Activated CD4-positive, alpha-beta T cell treated with anti-CD3 and anti-CD28 coated beads for 36 hours (primary cell): Measurements from ENCODE around the gene MRPS25. TPM values are rescaled to one million over a fixed set of nuclear protein-coding genes. Genes with fewer than 3 reads are reported as not detected.

Experiments used
- total RNA-seq, 2 experiments: library from RNA; stranded (reverse); gene quantifications; one replicate each; pipeline ENCODE4 v1.2.3, GENCODE V29; 2021

The MRPS25 gene
- total RNA-seq, 2 experiments from 2014 or later, result 52.3 to 67.0 TPM

Other genes with a start within 250 kb of the MRPS25 start
- gene FGD5, start 246.4 kb downstream of the MRPS25 start, total RNA-seq, result under 1 TPM in 1 of 2 experiments, not detected in 1; 0.09 TPM
- gene NR2C2, start 117.7 kb downstream of the MRPS25 start, total RNA-seq, result 10 to 100 TPM; 46.8 to 52.8 TPM
- 10 to 100 TPM; 13.5 to 15.0 TPM for gene RBSN, start 33.8 kb upstream of the MRPS25 start, total RNA-seq
- gene CAPN7, start 140.9 kb upstream of the MRPS25 start, total RNA-seq, result 10 to 100 TPM; 18.4 to 20.4 TPM